Chondrocyte (in vitro differentiated cells): ENCODE data around the gene FAM131C. TPM values are rescaled to one million over a fixed set of nuclear protein-coding genes. Genes with fewer than 3 reads are reported as not detected.
"Not testable (repeated sequence)": the region's sequence is repeated elsewhere in the genome, so short reads cannot be mapped to it uniquely, and the experiment has no call there.

Experiments
- DNase-seq: peaks from one replicate; pipeline ENCODE4 v3.0.0; 2021; ENCODE audit warnings: mixed read lengths, low spot score
- H3K27ac Mint-ChIP-seq: one replicate; pipeline ENCODE4 v1.8.0; 2021; ENCODE audit warnings: mild to moderate bottlenecking, moderate library complexity, mixed read lengths; ENCODE audit not compliant: unreplicated experiment
- H3K27me3 Mint-ChIP-seq: 2 replicates; pipeline ENCODE4 v1.8.0; 2021; ENCODE audit warnings: low read depth, mixed read lengths
- H3K36me3 Mint-ChIP-seq: 2 replicates; pipeline ENCODE4 v1.8.0; 2021; ENCODE audit warnings: low read depth, mixed read lengths
- H3K4me1 Mint-ChIP-seq: 2 replicates; pipeline ENCODE4 v1.8.0; 2021; ENCODE audit warnings: low read depth, mild to moderate bottlenecking, mixed read lengths
- H3K4me3 Mint-ChIP-seq: one replicate; pipeline ENCODE4 v1.8.0; 2021; ENCODE audit warnings: mild to moderate bottlenecking, moderate library complexity, mixed read lengths; ENCODE audit not compliant: unreplicated experiment
- H3K9me3 Mint-ChIP-seq: 2 replicates; pipeline ENCODE4 v1.8.0; 2021; ENCODE audit warnings: low read depth, mixed read lengths
- total RNA-seq: library from RNA; stranded (reverse); gene quantifications from 3 replicates; pipeline ENCODE4 v1.2.1, GENCODE V29; 2021
- TF ChIP-seq, protein P1 (sequence below): fragments of 200-600 bp; sonication (generic); IDR thresholded peaks from 2 replicates; pipeline ENCODE4 v1.5.0; 2021; ENCODE audit warnings: antibody characterized with exemption, mild to moderate bottlenecking, moderate library complexity

The FAM131C gene
- total RNA-seq, 1 donor from 2014 or later = 0.70 TPM

DNA sequence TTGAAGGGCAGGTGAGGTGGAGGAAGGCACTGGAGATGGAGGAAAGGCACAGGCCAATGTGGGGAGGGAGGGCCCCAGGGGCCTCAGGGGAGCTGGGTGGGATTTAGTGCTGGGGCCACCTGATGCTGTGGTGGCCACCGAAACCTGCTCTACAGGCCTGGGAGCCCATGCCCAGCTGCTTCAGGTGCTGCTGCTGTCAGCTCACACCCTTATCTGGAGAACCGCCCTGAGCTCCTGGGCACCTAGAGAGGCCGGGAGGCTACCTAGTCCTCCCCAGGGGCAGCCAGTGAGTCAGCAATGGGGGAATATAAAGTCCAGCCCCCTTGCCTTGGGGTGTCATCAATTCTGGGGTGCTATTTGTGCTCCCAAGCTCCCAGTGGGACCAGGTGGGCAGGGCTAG is 12.2 kb downstream of the FAM131C start:
- peaks cover under 1% of the 10 kb centered on the region for H3K4me1 Mint-ChIP-seq
- no peak overlapping the region for H3K27ac Mint-ChIP-seq
- no peak overlapping the region for H3K4me3 Mint-ChIP-seq
- peaks cover 16% of the 10 kb centered on the region for H3K27me3 Mint-ChIP-seq
- DNase-seq = no peak
- no peaks in the 10 kb centered on the region for H3K9me3 Mint-ChIP-seq
- TF ChIP-seq, protein P1, sequence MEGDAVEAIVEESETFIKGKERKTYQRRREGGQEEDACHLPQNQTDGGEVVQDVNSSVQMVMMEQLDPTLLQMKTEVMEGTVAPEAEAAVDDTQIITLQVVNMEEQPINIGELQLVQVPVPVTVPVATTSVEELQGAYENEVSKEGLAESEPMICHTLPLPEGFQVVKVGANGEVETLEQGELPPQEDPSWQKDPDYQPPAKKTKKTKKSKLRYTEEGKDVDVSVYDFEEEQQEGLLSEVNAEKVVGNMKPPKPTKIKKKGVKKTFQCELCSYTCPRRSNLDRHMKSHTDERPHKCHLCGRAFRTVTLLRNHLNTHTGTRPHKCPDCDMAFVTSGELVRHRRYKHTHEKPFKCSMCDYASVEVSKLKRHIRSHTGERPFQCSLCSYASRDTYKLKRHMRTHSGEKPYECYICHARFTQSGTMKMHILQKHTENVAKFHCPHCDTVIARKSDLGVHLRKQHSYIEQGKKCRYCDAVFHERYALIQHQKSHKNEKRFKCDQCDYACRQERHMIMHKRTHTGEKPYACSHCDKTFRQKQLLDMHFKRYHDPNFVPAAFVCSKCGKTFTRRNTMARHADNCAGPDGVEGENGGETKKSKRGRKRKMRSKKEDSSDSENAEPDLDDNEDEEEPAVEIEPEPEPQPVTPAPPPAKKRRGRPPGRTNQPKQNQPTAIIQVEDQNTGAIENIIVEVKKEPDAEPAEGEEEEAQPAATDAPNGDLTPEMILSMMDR = no peak
- no peaks in the 10 kb centered on the region for H3K36me3 Mint-ChIP-seq

- DNase-seq, H3K27me3 Mint-ChIP-seq, H3K9me3 Mint-ChIP-seq, H3K36me3 Mint-ChIP-seq, H3K4me3 Mint-ChIP-seq, H3K27ac Mint-ChIP-seq, H3K4me1 Mint-ChIP-seq: not testable (repeated sequence)
Observed at GRCh38 chr1:16058394-16059120, 14.9 kb downstream of the FAM131C start.

DNA sequence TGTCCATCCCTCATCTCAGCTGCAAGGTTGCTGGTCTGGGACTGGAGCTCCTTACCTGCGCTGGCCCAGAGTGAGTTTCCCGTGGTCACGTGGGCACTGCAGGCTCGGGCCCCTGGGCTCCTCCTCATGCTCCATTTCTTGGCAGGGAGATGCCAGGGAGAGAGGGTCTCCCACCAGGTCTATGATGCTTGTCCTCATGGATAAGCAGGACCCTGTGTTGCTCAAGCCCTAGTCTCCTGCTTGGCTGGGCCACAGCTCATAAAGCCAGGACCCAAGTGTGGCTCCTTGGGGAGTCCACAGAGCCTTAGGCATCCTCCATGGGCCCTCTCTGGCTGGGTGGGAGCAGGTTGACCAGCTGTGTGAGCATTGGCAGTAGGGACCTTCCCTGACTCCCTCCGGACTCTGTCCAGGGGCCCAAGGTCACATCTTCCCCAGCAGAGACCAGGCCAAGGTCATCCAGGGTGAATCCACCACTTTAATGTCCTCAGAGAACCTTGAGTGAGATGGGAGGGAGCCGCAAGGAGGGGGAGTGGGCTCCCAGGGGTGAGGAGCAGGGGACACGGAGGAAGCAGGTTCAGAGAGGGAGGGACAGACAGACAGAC is 16.0 kb downstream of the FAM131C start:
- not testable (repeated sequence) for H3K9me3 Mint-ChIP-seq, H3K36me3 Mint-ChIP-seq, H3K27ac Mint-ChIP-seq, H3K4me1 Mint-ChIP-seq, H3K4me3 Mint-ChIP-seq, H3K27me3 Mint-ChIP-seq, DNase-seq

- H3K4me1 Mint-ChIP-seq, DNase-seq, H3K9me3 Mint-ChIP-seq, H3K36me3 Mint-ChIP-seq, H3K27me3 Mint-ChIP-seq, H3K27ac Mint-ChIP-seq, H3K4me3 Mint-ChIP-seq: not testable (repeated sequence)
Observed at GRCh38 chr1:16056521-16056912, 16.9 kb downstream of the FAM131C start.

DNA sequence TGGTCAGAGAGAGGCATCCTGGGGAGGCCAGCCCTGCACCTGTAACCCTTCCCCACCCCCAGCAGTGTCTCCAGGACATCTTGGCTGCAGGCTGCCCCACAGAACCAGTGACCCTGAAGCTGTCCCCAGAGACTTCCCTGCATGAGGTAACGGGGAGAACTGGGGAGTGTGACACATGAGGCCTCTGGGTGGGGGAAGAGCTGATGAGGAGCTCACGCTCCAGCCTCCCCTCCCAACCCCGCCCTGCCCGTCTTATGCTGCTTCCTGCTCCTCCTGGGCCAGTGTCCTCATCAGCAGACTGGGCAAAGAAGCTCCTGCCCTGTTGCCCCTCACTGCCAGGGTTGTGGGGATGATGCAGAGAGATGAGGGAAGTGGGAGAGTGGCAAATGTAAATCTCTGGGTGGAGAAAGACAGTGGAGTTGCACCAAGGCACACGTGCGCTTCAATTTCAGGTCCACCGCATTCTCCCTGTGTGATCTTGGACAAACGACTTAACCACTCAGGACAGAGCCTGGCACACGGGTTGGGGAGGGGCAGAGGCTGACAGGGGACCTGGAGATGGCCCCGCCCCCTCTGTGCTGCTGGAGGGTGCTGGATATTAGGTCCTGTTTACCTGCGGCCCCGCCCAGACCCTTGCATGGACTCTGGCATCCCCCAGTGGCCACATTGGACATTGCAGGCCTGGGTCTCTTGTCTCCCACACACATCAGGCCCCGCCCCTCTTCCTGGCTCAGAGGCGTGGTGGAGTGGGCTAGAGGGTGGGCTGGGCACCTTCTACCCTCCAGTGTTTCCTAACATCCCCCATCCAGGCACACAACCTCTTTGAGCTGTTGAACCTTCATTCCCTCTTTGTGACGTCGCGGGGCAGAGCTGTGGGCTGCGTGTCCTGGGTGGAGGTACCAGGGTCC is 17.6 kb downstream of the FAM131C start:
- TF ChIP-seq, protein P1 = peak; percentile 90
- no peak overlapping the region for H3K4me3 Mint-ChIP-seq
- no peaks in the 10 kb centered on the region for H3K9me3 Mint-ChIP-seq
- no peak for DNase-seq
- H3K36me3 Mint-ChIP-seq = no peaks in the 10 kb centered on the region
- H3K27me3 Mint-ChIP-seq = peaks cover 2% of the 10 kb centered on the region
- peaks cover 6% of the 10 kb centered on the region for H3K4me1 Mint-ChIP-seq
- peak overlapping the region; percentile 36 for H3K27ac Mint-ChIP-seq

GRCh38 chr1:16054598-16055540 is 18.6 kb downstream of the FAM131C start:
- no peak for DNase-seq
- TF ChIP-seq, protein P1 = no peak
- no peak overlapping the region for H3K27ac Mint-ChIP-seq
- H3K4me1 Mint-ChIP-seq = peaks cover 6% of the 10 kb centered on the region
- peaks cover 2% of the 10 kb centered on the region for H3K27me3 Mint-ChIP-seq
- H3K9me3 Mint-ChIP-seq = no peaks in the 10 kb centered on the region
- no peaks in the 10 kb centered on the region for H3K36me3 Mint-ChIP-seq
- H3K4me3 Mint-ChIP-seq = no peak overlapping the region
